GM10847 (cell line): Measurements from ENCODE around the gene OR52K1.

Experiments used
- POLR2A ChIP-seq: IDR thresholded peaks from 2 replicates; pipeline ENCODE4 v1.6.1; 2011; ENCODE audit not compliant: insufficient read length; ENCODE audit errors: extremely low read depth

The OR52K1 gene

DNA sequence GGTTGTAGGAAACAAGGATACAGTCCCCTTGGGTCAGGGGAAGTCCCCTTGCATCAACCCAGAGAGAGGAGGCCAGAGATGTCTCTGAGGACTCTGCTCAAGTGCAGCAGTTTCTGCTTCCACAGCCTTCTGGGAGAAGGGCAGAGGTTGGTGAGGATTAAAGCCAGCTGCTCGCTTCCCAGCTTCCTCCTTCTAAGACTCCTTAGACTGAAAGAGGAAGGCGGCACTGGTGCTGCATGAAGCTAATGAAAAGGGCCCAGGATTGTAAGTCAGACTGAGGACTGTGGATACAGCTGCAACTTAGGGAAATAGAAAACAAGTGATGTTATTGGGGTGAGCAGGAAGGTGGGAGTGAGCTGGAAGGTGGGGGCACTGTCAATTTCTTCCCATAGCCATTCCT lies at the start of gene OR52K1:
Gene OR52K1, plus strand, starts transcription at position 202 of the 400 bp plus-strand sequence. CDS start 6,255 bp downstream, outside the sequence.
- no peak for TF ChIP-seq POLR2A

DNA sequence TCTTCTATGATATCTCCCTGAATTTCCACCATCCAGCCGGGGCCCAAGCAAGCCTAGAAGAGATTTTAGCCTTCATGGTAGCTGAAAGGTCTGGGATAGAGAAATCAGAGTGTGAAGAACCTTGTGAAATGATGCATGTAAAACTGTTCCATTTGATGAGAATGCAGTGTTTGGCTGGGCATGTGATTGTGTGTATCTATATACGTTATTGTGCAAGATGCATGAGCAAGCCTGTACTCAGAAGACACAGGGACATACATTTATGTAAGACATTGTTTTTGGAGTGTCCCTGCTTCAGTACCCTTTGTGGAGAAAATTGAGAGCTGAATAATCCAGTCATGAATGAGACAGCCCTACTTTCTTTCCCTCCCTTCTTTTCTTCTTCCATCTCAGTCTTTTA lies 48.6 kb upstream of the OR52K1 start:
- TF ChIP-seq POLR2A, result no peak

DNA sequence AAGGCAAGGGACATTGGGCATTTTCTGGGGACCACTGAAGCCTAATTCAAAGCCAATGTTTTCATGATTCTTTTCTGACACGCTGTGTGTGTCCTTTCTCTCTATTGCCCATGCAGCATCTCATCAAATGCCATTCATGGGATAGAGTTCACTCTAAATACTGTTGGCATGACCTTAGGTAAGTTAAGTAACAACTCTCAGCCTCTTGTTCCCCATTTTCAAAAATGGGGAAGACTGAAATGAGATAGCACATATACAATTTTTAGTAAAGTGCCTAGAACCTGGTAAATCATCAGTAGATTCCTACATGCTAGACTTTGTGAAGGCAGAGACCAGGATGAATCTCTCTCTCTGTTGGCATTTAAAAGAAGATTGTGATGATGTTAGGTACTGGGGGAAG lies 46.0 kb upstream of the OR52K1 start:
- TF ChIP-seq POLR2A, result no peak

DNA sequence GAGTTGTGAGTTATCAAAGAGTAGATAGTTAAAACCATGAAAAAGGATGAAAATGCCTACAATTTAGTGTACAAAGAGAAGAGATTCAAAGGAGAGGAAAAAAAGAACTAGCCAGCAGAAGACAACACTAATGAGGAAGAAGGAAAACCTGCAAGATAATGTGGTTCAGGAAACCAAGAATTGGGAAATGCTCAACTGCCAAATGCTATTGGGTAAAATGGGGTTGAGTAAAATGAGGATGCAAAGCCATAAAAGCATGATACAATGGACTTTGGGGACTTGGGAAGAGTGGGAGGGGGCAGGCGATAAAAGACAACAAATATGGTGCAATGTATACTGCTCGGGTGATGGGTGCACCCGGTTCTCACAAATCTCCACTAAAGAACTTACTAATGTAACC lies 40.9 kb upstream of the OR52K1 start:
- no peak for TF ChIP-seq POLR2A

DNA sequence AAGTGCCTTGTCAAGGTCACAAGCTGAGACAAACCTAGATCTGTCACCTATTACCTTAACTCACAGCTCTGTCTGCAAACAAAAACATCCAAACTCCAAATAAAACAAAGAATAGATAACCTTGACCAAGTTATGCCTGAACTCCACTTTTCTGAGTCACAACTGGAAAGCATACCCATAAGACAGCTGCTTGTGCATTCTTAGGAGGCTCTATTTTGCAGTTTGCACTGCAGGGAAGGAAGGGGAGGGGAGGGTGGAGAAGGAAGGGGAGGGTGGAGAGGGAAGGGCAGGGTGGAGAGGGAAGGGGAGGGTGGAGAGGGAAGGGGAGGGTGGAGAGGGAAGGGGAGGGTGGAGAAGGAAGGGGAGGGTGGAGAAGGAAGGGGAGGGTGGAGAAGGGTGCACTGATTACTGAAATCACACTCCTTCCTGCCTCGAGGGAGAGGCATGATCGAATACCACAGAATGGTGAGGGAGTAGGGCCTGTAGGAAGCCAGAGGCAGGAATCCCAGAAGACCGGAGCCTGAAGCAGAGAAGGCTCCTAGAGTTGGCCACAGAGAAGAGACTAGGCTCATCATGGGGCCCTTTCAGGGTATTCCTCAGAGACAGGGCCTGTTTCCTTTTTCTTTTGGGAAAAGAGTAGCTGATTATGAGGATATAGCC lies 39.1 kb upstream of the OR52K1 start:
- no peak for TF ChIP-seq POLR2A

DNA sequence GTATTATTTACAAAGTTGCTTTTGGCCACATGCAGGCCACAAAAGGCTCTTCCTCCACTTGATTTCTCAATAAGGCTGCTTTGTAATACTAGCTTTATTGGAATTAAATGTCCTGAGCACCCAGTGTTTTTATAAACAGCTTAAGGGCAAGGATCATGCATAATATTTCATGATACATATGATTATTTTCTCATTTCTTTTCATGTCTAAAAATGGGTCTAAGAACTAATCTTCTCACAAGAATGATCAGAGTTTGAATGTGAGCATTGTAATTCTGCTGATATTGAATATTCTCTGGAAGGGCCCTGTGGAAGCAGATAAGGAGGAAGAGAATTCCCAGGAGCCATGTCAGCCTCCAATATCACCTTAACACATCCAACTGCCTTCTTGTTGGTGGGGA lies 33.5 kb upstream of the OR52K1 start, which contains the start of gene OR52K2:
Gene OR52K2, plus strand, starts transcription at position 301 of the 400 bp plus-strand sequence. Its CDS starts 45 bp downstream, at position 346.
- TF ChIP-seq POLR2A, result no peak

DNA sequence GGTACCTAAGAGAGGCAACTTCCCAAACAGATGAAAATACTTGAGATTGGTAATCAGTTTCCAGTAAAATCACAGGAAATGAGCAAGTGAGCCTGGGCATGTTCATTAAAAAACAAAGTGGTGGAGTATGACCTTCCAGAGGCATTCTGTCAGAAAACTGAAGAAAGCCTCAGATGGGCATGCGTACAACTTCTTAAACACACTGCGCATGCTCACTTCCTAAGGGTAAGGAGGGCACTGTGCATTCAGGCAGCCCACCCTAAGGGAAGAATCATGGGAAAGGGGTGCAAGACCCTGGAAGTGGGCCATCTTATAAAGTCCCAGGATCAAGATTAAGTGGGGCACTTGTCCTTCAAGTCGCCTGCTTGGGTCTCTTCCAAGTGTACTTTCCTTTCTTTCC lies 29.3 kb upstream of the OR52K1 start:
- no peak for TF ChIP-seq POLR2A

DNA sequence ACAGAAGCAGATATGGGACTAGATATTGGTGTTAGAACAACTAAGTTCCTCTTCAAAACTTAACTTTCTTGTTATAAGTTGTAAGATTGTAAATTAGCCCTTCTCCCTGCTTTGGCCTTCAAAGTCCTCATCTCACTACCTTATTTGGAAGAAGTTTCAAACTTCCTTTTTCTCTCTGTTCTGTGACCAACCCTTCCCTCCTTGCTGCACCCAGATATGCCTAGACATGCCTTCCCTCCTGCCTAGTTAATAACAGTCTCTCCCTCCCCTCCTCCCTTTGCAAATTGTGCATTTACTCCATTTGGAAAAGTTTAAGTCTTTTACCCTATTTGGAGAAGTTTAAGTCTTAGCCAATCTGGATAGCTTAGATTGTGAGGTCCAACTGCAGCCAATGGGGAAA lies 28.4 kb upstream of the OR52K1 start:
- TF ChIP-seq POLR2A, result no peak

DNA sequence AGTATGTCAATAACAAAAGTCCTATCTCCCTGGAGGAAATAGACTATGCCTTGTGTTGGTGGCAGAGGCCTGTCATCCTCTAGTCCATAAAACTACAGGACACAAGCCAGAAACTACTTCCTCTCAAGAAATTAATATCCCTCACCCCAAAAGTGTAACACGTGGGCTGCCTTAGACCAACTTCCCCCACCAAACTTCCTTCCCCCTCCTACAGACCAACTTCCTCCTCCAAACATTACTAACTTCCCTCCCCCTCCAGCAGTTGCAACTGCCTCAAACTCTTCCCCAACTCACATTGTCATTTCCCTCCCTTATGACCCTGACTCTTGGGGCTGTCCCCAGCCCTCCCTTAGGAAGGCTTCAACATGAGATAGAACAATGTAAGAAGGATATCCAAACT lies 27.0 kb upstream of the OR52K1 start:
- no peak for TF ChIP-seq POLR2A

DNA sequence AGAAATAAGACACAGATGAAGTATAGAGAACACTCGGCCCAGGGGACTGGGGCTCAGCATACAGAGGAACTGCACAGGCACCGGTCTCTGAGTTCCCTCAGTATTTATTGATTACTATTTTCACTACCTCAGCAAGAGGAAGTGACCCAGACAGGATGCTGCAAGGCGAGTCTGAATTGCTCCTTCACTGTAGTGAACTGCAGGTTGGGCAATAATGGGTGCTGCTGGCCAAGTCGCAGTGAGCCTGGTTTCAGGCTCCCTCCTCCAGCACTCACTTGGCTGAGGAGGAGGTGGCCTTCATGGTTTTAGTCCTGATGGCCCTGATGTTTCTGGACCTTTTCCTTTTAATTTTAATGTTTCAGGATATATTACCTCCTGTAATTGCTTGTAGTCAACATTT lies 22.9 kb upstream of the OR52K1 start:
- no peak for TF ChIP-seq POLR2A

DNA sequence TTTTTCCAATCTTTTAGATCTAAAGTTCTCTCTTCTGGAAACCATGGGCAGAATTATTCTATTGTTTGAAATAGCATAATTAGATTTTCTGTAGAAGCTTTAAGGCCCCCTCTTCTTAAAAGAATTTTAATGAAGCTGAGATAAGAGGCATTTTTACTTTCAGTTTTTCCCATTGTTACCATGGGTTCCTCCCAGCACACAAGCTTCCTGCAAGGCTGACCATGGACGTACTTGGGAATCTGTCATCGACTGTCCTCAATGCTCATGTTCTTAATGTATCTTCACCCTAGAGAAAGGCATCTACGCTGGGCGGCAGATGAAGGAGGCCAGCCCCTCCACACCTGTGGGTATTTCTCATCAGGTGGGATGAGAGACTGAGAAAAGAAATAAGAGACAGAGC lies 22.3 kb upstream of the OR52K1 start:
- no peak for TF ChIP-seq POLR2A

DNA sequence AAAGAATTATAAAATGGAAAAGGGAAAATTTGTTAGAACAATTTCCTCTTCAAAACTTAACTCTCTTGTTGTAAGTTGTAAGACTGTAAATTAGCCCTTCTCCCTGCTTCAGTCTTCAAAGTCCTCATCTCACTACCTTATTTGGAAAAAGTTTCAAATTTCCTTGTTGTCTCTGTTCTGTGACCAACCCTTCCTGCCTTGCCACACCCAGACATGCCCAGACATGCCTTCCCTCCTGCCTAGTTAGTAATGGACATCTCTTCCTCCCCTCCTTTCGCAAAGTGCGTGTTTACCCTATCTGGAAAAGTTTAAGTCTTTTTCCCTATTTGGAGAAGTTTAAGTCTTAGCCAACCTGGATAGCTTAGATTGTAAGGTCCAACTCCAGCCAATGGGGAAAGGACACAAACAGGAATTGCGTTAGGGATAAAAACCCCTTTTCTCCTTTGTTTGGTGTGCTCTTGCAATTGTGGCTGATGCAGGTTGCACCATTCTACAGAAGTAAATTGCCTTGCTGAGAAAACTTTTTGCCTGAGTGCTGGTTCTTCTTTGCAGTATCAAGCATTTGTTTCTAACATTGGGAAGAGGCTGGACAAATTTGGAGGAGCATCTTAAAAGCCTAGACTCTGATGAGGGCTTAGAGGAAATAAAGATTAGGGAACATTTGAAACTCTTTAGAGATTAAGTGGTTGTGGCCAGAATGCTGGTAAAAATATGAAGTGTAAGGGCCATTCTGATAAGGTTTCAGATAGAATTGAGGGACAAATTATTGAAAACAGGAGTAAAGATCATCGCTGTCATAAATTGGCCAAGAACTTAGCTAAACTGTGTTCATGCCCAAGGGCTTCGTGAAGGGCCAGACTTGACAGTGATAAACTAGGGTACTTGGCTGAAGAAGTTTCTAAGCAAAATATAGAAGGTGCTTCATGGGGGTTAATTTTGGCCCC lies 18.0 kb upstream of the OR52K1 start:
- no peak for TF ChIP-seq POLR2A

DNA sequence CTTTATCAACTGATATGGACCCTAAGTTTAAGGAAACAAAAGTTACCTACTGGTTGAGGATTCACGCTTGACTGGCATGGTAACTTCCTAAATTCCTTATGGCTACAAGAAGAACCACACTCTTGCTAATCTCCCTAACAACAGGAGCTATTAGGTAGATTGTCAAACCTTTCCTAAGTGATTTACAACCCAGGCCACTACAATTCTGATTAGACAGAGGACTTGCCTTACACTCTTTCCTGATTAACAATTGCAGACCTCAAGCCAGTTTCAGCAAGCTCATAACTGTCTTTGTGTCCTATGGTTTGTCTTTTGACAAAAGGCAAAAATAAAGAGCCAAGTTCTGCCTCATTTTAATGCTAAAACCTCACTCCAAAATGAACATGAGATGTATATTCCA lies 17.0 kb upstream of the OR52K1 start:
- no peak for TF ChIP-seq POLR2A

DNA sequence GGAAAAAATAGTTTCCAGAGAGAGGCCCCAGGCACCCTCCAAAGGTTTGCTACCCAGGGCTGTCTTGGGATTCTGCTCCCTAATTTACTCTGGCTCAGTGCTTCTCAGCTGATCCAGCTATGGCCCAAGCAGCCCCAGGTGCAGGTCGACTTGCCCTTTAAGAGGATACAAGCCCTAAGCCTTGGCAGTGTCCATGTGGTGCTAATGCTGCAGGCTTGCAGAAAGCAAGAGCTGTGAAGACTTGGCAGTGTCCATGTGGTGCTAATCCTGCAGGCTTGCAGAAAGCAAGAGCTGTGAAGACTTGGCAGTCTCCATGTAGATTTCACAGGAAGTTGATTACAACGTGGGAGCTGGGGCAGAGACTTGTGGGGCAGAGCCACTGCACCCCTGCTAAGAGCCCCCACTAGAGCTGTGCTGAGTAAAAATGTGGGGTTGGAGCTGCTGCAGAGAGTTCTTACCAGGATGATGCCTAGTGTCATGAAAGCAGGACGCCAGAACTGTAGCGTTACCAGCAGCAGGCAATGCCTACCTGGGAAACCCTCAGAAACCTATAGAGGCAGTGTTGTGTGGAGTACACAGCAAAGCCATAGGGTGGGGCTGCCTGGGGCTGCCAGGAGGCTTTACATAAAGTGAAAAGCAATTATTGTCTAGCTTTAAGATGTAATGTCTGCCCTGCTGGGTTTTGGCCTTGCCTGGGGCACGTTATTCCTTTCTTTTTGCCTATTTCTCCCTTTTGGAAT lies 16.1 kb upstream of the OR52K1 start:
- TF ChIP-seq POLR2A, result no peak

DNA sequence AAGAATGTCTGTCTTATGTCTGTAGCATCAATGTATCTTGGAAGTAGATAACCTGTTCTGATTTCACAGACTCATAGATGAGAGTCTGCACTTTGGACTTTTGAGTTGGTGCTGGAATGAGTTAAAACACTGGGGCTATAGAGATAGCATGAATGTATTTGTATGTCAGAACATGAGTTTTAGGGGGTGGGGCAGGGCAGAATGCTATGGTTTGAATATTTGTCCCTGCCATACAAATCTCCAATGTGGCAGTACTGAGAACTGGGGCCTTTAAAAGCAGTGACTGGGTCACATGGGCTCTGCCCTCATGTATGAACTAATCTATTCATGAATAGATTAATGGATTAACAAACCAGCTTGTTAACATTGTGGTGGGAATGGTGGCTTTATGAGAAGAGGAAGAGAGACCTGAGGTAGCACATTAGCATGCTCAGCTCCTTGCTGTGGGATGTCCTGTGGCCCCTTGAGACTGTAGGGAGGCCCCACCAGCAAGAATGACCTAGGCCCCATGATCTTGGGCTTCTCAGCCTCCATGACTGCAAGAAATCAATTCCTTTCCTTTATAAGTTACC lies 15.5 kb upstream of the OR52K1 start:
- no peak for TF ChIP-seq POLR2A

DNA sequence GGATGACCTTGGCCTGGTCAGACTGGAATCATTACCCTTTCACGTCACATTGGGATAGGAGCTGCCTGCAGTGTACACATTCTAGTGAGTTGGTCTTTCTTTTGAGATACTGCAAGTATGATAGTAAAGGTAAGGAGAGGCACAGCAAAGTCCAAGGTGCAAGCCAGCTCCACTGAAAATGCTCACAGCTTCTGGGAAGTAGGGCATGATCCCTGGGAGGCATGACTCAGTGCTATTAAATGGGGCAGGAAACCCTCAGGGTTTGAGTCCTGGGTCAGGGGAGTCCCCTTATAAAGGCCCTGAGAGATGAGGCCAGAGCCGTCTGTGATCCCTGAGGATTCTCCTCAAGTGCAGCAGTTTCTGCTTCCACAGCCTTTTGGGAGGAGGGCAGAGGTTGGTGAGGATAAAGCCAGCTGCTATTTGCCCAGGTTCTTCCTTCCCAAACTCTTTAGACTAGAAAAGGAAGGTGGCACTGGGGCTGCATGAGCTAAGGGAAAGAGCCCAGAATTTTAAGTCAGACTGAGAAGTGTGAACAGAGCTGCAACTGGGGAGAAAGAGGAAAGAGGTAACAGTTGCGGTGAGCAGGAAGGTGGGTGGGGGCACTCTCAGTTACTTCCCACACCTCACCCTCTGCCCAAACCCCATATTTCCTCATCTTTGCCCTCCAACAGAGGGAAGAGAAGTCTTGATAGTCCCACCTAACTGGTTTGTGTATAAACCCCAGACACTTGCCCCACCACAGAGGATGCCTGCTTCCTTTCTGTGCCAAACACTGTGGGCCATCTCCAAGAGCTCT lies 14.4 kb upstream of the OR52K1 start:
- TF ChIP-seq POLR2A, result no peak
